Right lobe of liver (tissue), 6 donors: Measurements from ENCODE around the gene MEI1. TPM values are rescaled to one million over a fixed set of nuclear protein-coding genes. Genes with fewer than 3 reads are reported as not detected.
A peak's percentile ranks its signal among the peaks of the same experiment; 100 is the strongest.

Experiments
- ATAC-seq, 4 donors: fragments of 200-7000 bp; cut with Tn5 transposase; one replicate each; pipeline ENCODE4 v1.9.1; 2020; ENCODE audit warnings: mild to moderate bottlenecking in 4 of 4, moderate library complexity in 4 of 4
- DNase-seq, 3 donors: peaks; one replicate each; pipeline ENCODE4 v3.0.0-alpha.2; 2020
- H3K27ac ChIP-seq, 3 donors: fragments of 200-600 bp; one replicate each; pipeline ENCODE4 v1.8.0; 2022
- H3K27me3 ChIP-seq, 2 donors: fragments of 200-600 bp; one replicate each; pipeline ENCODE4 v1.8.0; 2022
- H3K36me3 ChIP-seq, 4 donors: fragments of 200-600 bp; sonication (generic) in 1 of 4; one replicate each; pipeline versions ENCODE4 v1.5.1 to v1.8.0; 2017 to 2022; ENCODE audit warnings: control low read depth in 1 of 4
- H3K4me1 ChIP-seq, 4 donors: fragments of 200-600 bp; sonication (generic) in 1 of 4; one replicate each; pipeline versions ENCODE4 v1.5.1 to v1.8.0; 2017 to 2022; ENCODE audit warnings: control low read depth in 1 of 4
- H3K4me3 ChIP-seq, 3 donors: fragments of 200-600 bp; one replicate each; pipeline ENCODE4 v1.8.0; 2022
- H3K9me3 ChIP-seq, 4 donors: fragments of 200-600 bp; sonication (generic) in 1 of 4; one replicate each; pipeline versions ENCODE4 v1.5.1 to v1.8.0; 2017 to 2022; ENCODE audit warnings: control low read depth in 1 of 4
- CTCF ChIP-seq, 4 donors: fragments of 200-600 bp in 3 of 4; fragments of 450-650 bp in 1 of 4; IDR thresholded peaks; one replicate each; pipeline versions ENCODE4 v1.5.1 to v1.8.0; 2016 to 2022; ENCODE audit warnings: antibody characterized with exemption in 4 of 4, mild to moderate bottlenecking in 2 of 4
- POLR2A ChIP-seq: fragments of 450-650 bp; IDR thresholded peaks from one replicate; pipeline ENCODE4 v1.6.1; 2017; ENCODE audit warnings: antibody characterized with exemption, mild to moderate bottlenecking
- WGBS: methylation state at CpG from one replicate; pipeline ENCODE4 v1.1.6; 2018; ENCODE audit warnings: low coverage, low lambda C conversion rate; ENCODE audit not compliant: insufficient coverage; ENCODE audit errors: missing lambda C conversion rate; 5-methylcytosine and 5-hydroxymethylcytosine counted together
- intact Hi-C, 2 donors: fragments of 100-400 bp; cut with DNase I; formaldehyde crosslinking; loops; one replicate each; pipeline versions ENCODE4 v1.11.2 to v1.14.1; 2022
- total RNA-seq, 6 experiments: library from RNA; depleted of rRNA in 2 of 6; stranded (reverse); fragments of >200 nt in 2 of 6; fragmentation: NEBNext Ultra II Directional in 3 of 6; extraction: Animal tissue kit (Norgen Biotek cat#: 25700) in 3 of 6; gene quantifications; one replicate each; pipeline versions ENCODE4 v1.1.0 to v1.2.4, GENCODE V29; 2016 to 2023
- donor health status: DM: no; HTN: yes; CAD: no.
- donor health status: DM: no; HTN: no; CAD: no.
- donor health status: DM: no; HTN: no; CAD: no.
- donor health status: DM: no; HTN: yes; CAD: no.
- donor health status: DM: no; HTN: yes; CAD: no.

The MEI1 gene
- total RNA-seq, 6 experiments from 2014 or later: 0.37 to 1.0 (median 0.60) TPM

GRCh38 chr22:41697126-41697775 lies 2.1 kb upstream of the MEI1 start:
- ATAC-seq (peak; percentile 85 to 91 (median 88)), DNase-seq (peak; percentile 89 to 92 (median 90))
- Histone ChIP-seq H3K4me1 (peaks cover 0 to 6% (median 0%) of the 10 kb centered on the region in 4 donors), H3K27ac (peak overlapping the region in 1 of 3 donors; percentile 28), H3K27me3 (no peaks in the 10 kb centered on the region), H3K36me3 (peaks cover 0 to 8% (median 0%) of the 10 kb centered on the region in 4 donors), H3K4me3 (peak overlapping the region in 2 of 3 donors; percentile 20 to 21), H3K9me3 (no peaks in the 10 kb centered on the region)
- TF ChIP-seq POLR2A (no peak), CTCF (IDR thresholded peaks at IDR 0.05) (peak; percentile 88 to 99 (median 98))
- intact Hi-C loops: loop anchor here in 1 of 2 donors (5.0 kb wide), 1 partner anchor 235 kb away; no protein-coding TSS in a partner anchor
- 0% methylated on average over 1 of the region's 12 CpGs for WGBS

DNA sequence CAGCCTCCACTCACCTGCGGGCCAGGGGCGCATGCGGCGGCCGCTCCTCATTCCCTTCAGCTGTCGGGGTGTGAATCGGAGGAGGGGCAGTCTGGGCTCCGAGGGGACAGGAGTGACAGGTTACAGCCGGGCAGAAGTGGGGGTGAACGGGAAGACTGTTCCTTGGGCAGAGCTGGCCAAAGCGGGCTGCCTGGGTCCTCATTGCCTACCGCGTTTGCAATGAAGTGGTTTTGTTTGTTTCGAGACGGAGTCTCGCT lies 733 bp downstream of the MEI1 start:
- no peak for DNase-seq
- no peak overlapping the region for H3K4me3 ChIP-seq
- intact Hi-C loops: no loop called here
- H3K4me1 ChIP-seq: peaks cover 0 to 6% (median 0%) of the 10 kb centered on the region in 4 donors
- WGBS: 96% methylated on average over 10 of the region's 16 CpGs
- no peak for TF ChIP-seq POLR2A
- no peak for TF ChIP-seq CTCF (IDR thresholded peaks at IDR 0.05)
- H3K9me3 ChIP-seq: no peaks in the 10 kb centered on the region
- H3K27me3 ChIP-seq: no peaks in the 10 kb centered on the region
- no peak for ATAC-seq
- no peaks in the 10 kb centered on the region for H3K36me3 ChIP-seq
- no peak overlapping the region for H3K27ac ChIP-seq

DNA sequence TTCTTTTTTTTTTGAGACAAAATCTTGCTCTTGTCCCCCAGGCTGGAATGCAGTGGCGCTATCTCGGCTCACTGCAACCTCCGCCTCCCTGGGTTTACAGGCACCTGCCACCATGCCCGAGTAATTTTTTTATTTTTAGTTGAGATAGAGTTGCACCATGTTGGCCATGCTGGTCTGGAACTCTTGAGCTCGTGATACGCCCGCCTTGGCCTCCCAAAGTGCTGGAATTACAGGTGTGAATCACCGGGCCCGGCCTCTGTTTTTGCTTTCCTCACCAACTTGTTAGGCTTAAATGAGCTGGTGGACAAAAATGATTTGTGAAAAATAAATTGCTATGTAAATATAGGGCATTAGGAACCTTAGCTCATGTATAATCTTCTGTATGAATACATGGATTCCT lies 3.5 kb downstream of the MEI1 start:
- Histone ChIP-seq H3K9me3 (no peaks in the 10 kb centered on the region), H3K27me3 (no peaks in the 10 kb centered on the region), H3K36me3 (no peaks in the 10 kb centered on the region), H3K4me1 (peaks cover 0 to 6% (median 0%) of the 10 kb centered on the region in 4 donors), H3K27ac (no peak overlapping the region), H3K4me3 (no peak overlapping the region)
- ATAC-seq (no peak), DNase-seq (no peak)
- 95% methylated on average over 9 of the region's 9 CpGs for WGBS
- intact Hi-C loops: no loop called here
- TF ChIP-seq CTCF (IDR thresholded peaks at IDR 0.05): no peak

DNA sequence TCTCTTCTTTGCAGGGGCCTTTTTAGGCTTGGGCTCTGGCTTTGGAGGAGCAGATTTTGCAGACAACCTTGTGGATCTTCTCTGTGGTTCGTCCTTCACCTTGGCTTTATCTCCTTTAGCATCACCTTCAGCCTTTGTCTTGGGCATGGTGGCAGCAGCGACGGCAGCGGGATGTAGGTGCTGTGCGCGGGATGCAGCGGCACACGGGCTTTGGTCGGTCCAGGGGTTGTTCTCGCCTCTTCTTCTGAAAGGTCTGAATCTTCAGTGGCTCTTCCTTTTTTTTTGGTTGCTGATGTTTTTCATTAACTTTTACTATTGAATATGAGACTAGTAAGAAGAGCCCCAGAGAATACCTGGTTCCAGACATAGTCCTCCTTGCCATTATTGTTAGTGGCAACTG lies 10.0 kb downstream of the MEI1 start:
- Histone ChIP-seq H3K27me3 (no peaks in the 10 kb centered on the region), H3K4me1 (no peaks in the 10 kb centered on the region), H3K4me3 (no peak overlapping the region), H3K27ac (no peak overlapping the region), H3K36me3 (no peaks in the 10 kb centered on the region), H3K9me3 (no peaks in the 10 kb centered on the region)
- TF ChIP-seq POLR2A: no peak
- no peak for TF ChIP-seq CTCF (IDR thresholded peaks at IDR 0.05)
- no peak for DNase-seq
- intact Hi-C loops: no loop called here
- WGBS: 84% methylated on average over 8 of the region's 10 CpGs
- no peak for ATAC-seq

DNA sequence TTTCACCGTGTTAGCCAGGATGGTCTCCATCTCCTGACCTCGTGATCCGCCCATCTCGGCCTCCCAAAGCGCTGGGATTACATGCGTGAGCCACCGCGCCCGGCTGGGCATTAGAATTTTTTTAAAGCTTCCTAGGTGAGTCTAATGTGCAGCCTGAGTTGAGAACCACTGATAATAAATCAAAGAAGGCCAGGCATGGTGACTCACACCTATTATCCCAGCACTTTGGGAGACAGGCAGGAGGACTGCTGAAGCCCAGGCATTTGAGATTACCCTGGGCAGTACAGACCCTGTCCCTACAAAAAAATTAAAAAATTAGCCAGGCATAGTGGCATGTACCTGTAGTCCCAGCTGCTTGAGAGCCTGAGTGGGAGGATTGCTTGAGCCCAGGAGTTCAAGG lies 13.7 kb downstream of the MEI1 start:
- intact Hi-C loops: no loop called here
- Histone ChIP-seq H3K36me3 (no peaks in the 10 kb centered on the region), H3K4me1 (no peaks in the 10 kb centered on the region), H3K27ac (no peak overlapping the region), H3K4me3 (no peak overlapping the region), H3K27me3 (no peaks in the 10 kb centered on the region), H3K9me3 (no peaks in the 10 kb centered on the region)
- 95% methylated on average over 9 of the region's 9 CpGs for WGBS
- no peak for ATAC-seq
- TF ChIP-seq POLR2A: no peak
- DNase-seq: no peak
